DND-41 (cell line): ENCODE results near the gene C4BPB.

Source experiments
- ATAC-seq: fragments of 200-7000 bp; cut with Tn5 transposase; 3 replicates; pipeline ENCODE4 v1.9.1; 2021; ENCODE audit warnings: low read depth; ENCODE audit not compliant: insufficient read depth
- DNase-seq: peaks from one replicate; pipeline ENCODE4 v3.0.0-alpha.2; 2020
- H2AFZ ChIP-seq: 2 replicates; pipeline ENCODE4 v1.6.0; 2012; ENCODE audit warnings: low read depth, low read length
- H3K27ac ChIP-seq: 2 replicates; pipeline ENCODE4 v1.5.1; 2012; ENCODE audit warnings: low read length, inconsistent platforms
- H3K27me3 ChIP-seq: fragments of 200-600 bp; sonication (generic); 2 replicates; pipeline ENCODE4 v1.6.0; 2012; ENCODE audit warnings: low read length, mild to moderate bottlenecking, inconsistent platforms; ENCODE audit not compliant: insufficient read depth, poor library complexity
- H3K36me3 ChIP-seq: 2 replicates; pipeline ENCODE4 v1.5.1; 2012; ENCODE audit warnings: low read length, inconsistent platforms; ENCODE audit not compliant: insufficient read depth
- H3K4me1 ChIP-seq: 2 replicates; pipeline ENCODE4 v1.5.1; 2012; ENCODE audit warnings: mild to moderate bottlenecking, low read length; ENCODE audit not compliant: insufficient read depth
- H3K4me2 ChIP-seq: 2 replicates; pipeline ENCODE4 v1.6.0; 2012; ENCODE audit warnings: mild to moderate bottlenecking, moderate library complexity, low read length, inconsistent platforms; ENCODE audit not compliant: insufficient read depth
- H3K4me3 ChIP-seq, 2 experiments: fragments of 200-600 bp in 1 of 2; shearing (Covaris generic) in 1 of 2; 2 replicates each; pipeline ENCODE4 v1.5.1; 2012 to 2016; ENCODE audit warnings: inconsistent platforms in 2 of 2, low read length in 2 of 2, mild to moderate bottlenecking in 2 of 2, low read depth in 1 of 2, moderate library complexity in 1 of 2
- H3K79me2 ChIP-seq: 2 replicates; pipeline ENCODE4 v1.6.0; 2012; ENCODE audit warnings: low read length, inconsistent platforms; ENCODE audit not compliant: insufficient read depth
- H3K9ac ChIP-seq: 2 replicates; pipeline ENCODE4 v1.6.0; 2012; ENCODE audit warnings: low read depth, mild to moderate bottlenecking, inconsistent platforms, low read length, moderate library complexity
- H3K9me3 ChIP-seq: 2 replicates; pipeline ENCODE4 v1.5.1; 2012; ENCODE audit warnings: low read length, moderate library complexity, mild to moderate bottlenecking, inconsistent platforms; ENCODE audit not compliant: insufficient read depth, severe bottlenecking
- H4K20me1 ChIP-seq: 2 replicates; pipeline ENCODE4 v1.6.0; 2012; ENCODE audit warnings: low read length; ENCODE audit not compliant: insufficient read depth
- CTCF ChIP-seq: IDR thresholded peaks from 2 replicates; pipeline ENCODE4 v1.5.1; 2012; ENCODE audit warnings: borderline replicate concordance, low read length, moderate library complexity, mild to moderate bottlenecking; ENCODE audit not compliant: poor library complexity, severe bottlenecking; ENCODE audit errors: extremely low read depth
- EZH2 ChIP-seq: IDR thresholded peaks from 3 replicates; pipeline ENCODE4 v1.6.1; 2012; ENCODE audit warnings: borderline replicate concordance, low read depth, mild to moderate bottlenecking, moderate library complexity, low read length, inconsistent platforms; ENCODE audit not compliant: severe bottlenecking

Gene C4BPB

GRCh38 chr1:207071426-207071825 lies 17.2 kb upstream of the C4BPB start:
- H3K36me3 ChIP-seq, result no peaks in the 10 kb centered on the region
- H3K79me2 ChIP-seq, result no peaks in the 10 kb centered on the region
- TF ChIP-seq EZH2, result no peak
- TF ChIP-seq CTCF, result no peak
- no peak overlapping the region for H3K27ac ChIP-seq
- H2AFZ ChIP-seq, result no peak overlapping the region
- DNase-seq (peak; percentile 20), ATAC-seq (peak; percentile 51; the same call in 2 of the 3 replicates)
- H4K20me1 ChIP-seq, result no peaks in the 10 kb centered on the region
- H3K4me1 ChIP-seq, result 0 out of 2 replicates have a peak, but pooled peaks cover 4% of the 10 kb centered on the region
- no peak overlapping the region for H3K4me2 ChIP-seq
- no peak overlapping the region for H3K4me3 ChIP-seq
- no peak overlapping the region for H3K9ac ChIP-seq
- H3K27me3 ChIP-seq, result peaks cover 6% of the 10 kb centered on the region
- no peaks in the 10 kb centered on the region for H3K9me3 ChIP-seq

GRCh38 chr1:207072233-207072632 lies 16.4 kb upstream of the C4BPB start:
- Histone ChIP-seq H3K4me3 (no peak overlapping the region), H4K20me1 (no peaks in the 10 kb centered on the region), H3K27me3 (peaks cover 6% of the 10 kb centered on the region), H3K9me3 (no peaks in the 10 kb centered on the region), H2AFZ (no peak overlapping the region), H3K27ac (no peak overlapping the region), H3K79me2 (no peaks in the 10 kb centered on the region), H3K4me1 (0 out of 2 replicates have a peak, but pooled peaks cover 4% of the 10 kb centered on the region), H3K4me2 (no peak overlapping the region), H3K36me3 (no peaks in the 10 kb centered on the region), H3K9ac (no peak overlapping the region)
- no peak for TF ChIP-seq CTCF
- no peak for TF ChIP-seq EZH2
- ATAC-seq (no peak), DNase-seq (no peak)

DNA sequence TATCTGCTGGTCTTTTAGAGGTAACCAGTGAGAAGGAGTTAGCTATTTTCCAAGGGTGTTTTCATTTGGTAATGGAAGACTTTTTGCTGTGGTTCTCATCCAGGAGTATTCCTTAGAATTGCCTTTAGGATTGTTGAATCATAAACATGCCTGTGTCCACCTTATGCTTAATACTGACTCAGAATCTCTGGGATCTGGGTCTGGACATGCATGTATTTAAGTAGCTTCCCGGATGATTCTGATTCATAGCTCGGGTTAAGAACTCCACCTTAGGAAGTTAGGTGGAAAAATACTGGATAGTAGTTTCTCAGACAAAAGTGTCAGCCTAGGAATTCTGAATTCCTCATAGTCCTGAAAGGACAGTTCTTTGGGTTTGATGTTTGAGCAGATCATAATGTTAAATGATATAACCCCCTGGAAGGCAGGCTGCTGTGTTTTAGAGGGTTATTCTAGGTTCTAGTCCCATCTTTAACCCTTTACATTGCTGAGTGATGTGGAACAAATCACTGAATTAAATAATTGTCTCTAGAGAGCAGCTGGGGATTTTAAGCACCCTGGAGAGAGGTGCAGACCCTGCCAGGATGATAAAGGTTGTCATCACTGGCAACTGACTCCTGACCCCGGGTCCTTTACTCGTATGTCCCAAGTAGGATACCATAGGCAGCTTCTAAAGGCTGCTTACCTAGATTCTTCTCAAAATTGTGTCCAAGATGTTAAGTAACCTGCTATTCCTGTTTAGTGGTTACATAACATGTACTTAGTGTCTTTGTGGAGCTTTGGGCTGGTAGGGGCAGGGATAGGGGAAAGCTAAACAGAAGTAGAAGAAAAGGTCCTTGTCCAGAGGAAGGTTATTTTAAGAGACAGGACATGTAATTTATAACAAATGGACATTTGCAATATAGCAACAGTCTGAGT lies 14.5 kb upstream of the C4BPB start:
- no peak overlapping the region for H2AFZ ChIP-seq
- H3K36me3 ChIP-seq, result no peaks in the 10 kb centered on the region
- no peaks in the 10 kb centered on the region for H3K79me2 ChIP-seq
- no peak overlapping the region for H3K4me2 ChIP-seq
- peaks cover 6% of the 10 kb centered on the region for H3K27me3 ChIP-seq
- no peaks in the 10 kb centered on the region for H3K9me3 ChIP-seq
- DNase-seq, result no peak
- TF ChIP-seq CTCF (no peak), EZH2 (no peak)
- H3K4me1 ChIP-seq, result 0 out of 2 replicates have a peak, but pooled peaks cover 4% of the 10 kb centered on the region
- no peak overlapping the region for H3K27ac ChIP-seq
- H3K4me3 ChIP-seq, result no peak overlapping the region
- no peak for ATAC-seq
- H4K20me1 ChIP-seq, result no peaks in the 10 kb centered on the region
- H3K9ac ChIP-seq, result no peak overlapping the region
